DMS 273 (cell line): ENCODE results near the gene LMO7.

Experiments used
- DNase-seq: peaks from one replicate; lab custom pipeline; 2025; ENCODE audit not compliant: unreplicated experiment; lab: John Stamatoyannopoulos, UW

LMO7 gene

DNA sequence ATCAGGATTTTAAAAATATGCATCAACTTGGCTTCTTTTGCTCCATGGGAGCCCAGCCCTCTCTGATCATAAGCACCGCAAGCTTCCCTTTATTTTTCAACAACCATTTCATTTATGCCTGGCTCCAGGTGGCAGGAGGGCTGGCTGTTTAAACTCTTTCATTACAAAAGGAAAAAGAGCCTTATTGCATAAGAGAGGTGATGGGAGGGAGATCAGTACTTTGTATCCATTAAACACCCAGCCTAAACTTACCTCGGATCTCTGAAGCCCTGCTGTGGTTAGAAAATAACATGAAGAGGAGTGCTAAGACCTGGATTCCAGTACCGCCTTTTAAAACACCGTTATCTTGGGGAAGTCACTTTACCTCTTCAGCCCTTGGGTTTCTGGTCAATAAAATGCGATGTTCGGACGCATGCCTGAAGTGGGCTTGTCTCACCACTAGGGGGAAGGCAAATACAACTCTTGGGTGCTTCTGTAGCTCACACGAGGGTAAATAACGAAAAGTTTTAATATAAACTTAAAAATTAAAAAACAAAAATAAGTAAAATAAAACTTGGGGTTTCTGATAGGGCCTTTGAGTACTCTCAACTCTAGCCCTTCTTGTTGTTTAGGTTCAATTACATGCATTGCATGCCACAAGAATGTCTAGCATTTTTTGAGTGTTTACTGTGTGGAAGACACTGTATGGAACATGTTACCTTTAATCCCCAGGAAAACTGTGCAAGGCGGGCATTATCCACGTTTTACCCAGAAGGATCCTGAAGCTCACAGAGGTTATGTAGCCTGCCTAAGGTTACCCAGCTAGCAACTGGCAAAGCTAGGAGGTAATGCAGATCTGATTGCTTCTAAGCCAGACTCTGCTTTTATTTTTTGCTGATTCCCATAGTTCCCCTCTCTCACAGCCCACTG is 240.3 kb downstream of the LMO7 start:
- peak; percentile 76 for DNase-seq

DNA sequence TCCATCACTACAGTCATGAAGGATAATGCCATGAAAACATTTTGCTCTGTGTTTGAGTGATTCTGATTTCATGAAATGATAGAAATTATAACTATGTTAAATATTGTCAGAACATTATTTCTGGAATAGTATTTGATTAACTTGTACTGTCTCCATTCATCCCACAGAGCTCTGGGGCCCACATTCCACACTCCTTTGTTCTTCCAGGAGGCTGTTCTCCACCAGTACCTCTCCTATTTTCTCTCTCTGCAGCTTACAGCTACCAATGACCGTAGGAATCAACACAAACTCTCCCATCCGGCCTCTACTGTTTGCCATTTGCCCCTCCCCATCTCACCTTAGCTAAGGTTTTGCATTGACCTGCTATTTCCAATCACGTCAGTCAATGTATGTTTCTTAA is 240.9 kb downstream of the LMO7 start:
- no peak for DNase-seq

DNA sequence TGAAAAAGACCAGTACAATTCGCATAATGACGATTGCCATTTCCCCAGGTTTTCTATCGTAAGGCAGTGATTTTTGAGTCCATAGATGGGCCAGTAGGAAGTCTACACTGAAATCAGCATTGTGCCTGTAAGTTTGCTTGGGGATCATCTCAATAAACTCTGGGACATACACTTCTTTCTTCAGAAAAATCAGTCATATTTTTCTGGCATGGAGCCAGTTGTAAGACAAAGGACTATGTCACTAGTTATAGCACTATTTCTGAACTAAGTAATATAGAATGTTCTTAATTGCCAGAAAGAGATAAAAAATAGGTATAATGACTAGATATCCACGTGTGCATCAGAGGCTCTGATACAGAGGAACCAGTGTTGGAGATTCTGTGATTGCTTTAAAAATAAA is 243.5 kb downstream of the LMO7 start:
- no peak for DNase-seq

DNA sequence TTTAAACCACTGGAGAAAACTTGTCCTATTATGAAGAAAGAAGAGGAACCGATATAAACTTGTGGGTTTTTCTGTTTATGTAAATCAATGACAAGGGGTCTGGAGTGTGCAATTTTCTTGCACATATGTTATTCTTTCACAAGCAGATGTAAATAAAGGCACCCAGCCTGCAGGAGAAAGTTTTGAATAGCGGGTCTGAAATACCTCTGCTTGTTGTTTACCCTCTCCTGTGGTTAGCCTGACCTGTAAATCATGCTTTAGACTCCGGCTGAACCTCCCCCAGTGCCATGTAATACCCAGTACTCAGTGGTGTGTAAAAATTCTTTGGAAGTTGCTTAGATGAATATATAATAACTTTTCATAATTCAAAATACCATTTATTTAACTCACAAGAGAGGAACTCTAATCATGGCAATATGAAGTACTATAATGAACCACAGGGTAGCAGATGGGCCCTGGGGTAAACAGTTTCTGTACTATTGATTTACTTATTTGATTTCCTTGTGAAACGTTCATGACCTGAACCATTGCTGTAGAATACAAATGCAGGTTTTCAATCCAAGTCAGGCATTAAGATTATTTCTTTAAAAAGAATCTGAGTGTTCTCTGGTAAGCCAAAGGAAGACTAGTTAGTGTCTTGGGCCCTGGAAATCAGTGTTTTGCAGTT is 245.1 kb downstream of the LMO7 start:
- no peak for DNase-seq

DNA sequence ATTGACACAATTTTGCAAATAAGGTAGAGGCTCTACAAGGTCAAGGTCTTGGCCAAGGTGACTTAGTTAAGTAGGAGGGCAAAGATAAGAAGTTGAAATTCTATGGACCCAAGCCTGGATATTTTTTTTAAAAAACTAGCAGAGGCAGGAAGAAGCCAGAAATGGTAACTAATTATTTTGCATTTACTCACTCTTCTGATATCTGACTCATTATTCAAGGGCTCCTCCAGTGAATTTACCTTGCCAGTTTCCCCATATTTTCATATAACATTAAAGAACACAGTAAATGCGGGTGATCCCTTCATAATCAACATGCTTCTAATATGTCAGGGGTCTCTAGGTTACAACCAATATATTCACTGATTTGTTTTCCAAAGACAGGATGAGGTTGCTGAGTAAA is 246.1 kb downstream of the LMO7 start:
- DNase-seq: no peak

DNA sequence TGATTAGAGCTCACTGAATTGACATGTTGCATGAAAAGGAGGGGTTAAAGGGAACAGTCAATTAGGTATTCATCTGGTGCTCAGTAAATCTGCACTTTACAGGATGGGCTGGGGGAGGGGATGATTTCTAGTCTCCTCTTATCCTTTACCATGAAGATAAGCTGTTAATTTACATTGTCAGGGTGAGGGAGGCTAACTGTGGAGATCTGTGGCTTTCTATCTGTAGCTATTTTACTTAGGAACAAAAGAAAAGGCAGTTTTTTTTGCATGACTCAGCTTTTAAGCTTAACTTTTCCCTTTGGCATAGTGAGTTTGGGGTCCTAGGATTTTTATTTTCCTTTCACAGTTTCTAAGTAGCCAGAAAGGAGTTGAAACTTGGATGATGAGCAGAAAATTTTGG is 253.3 kb downstream of the LMO7 start:
- no peak for DNase-seq

DNA sequence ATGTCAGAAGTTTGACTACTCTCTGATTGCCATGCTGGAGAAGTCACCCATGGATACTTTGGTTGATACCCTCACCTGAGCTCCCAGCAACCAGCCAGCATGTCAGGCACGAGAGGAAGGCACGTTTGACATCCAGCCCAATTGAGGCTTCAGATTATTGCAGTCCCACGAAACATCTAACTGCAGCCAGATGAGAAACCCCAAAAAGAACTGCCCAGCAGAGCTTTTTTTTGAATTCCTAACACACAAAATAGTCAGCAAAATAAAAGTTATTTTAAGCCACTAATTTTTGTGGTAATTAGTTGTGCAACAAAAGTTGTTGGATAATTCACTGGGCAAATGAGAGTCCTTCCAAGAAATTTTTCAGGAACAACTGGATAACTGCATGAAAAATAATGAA is 259.0 kb downstream of the LMO7 start:
- DNase-seq: no peak

DNA sequence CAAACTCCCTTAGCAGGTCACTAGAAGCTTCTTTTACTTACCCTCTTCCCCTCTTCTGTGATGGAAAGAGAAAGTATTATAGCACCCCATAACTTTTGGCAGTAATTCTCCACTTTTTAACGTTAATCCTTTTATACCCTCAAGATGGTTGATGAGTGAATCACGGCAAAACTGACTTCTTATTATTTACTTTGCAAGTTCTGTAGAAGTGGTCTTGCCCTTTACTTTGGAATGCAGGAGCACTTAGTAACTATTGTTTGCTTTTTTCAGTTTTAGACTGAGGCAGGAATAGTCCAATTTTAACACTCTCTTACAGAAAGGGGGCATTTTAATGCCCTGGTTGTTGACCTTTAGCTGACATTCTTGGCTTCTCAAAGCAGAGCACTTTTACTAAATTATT is 260.1 kb downstream of the LMO7 start:
- no peak for DNase-seq

DNA sequence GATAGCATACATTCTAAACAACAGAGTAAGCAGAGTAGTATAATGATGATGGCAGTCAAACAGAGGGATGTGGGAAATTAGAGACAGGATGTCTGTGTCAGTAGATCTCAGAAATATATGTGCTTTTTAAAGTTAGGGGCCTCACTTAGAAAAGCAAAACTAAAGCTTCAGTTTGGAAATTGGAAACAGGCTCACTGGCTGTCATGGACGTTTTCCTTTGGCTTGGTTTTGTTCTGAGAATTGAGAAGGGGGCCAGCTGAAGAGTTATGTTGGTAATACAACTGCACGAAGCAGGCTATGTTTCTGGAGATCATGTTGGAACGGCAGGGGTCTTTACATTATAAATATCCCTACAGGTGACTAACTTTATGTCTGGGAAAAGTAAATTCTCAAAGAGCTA is 261.3 kb downstream of the LMO7 start:
- DNase-seq: no peak

DNA sequence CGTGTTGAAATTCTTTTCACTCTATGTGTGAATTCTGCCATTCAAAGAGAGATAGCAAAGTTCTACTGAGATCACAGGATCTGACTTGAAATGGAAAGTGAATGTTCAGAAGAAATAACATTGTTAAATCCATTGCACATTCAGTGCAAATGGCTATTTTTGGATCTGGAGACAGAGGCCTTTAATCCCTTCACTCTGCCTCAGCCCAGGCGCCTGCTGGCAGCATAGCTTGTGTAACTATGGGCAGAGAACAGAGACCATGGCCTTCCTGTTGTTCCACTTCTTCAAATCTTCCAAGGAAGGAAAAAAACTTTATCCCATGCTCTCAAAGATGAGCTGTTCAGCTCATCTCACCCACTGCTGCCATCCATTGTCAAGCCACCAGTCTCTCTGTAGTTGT is 265.4 kb downstream of the LMO7 start:
- peak; percentile 28 for DNase-seq

DNA sequence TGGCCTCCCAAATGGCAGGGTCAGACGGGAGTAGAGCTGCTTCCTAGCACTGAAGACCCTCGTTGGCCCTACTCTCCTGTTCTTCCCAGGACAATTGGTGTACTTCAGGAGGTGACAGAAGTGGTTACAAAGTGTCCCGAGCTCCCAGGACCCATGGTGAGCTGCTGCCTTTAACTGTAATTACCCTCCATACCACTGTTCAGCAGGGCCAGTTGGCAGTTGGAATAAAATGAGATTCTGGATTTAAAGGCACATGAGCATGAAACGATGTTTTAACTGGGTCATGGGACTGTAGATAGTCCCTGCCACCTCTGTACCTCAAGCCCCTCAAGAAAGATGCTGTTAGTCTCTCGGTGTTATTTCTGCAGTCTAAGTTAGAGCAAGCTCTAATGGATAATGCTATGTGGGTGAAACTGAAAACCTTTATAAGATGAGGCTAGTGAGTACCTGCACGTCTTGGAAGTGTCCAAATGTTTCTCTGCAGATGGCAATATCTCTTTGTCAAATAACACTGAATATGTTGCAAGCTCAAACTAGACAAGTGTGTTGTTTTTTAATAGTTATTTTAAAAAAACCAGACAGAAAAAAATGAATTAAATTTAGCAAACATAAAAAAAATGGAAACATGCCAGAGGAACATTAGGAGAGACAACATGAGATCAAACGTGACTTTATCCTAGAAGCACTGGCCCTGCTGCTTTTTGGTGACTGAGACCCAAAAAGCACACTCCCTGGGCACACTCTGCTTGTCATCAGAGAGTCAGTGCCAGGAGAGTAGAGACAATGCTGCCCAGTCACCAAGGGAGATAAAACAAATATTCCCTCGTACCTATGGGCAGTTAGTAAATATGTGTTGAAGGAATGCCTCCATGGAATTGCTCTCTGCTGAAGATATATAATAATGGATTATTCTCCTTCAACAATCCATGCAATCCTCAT is 266.3 kb downstream of the LMO7 start:
- DNase-seq: peak; percentile 71

DNA sequence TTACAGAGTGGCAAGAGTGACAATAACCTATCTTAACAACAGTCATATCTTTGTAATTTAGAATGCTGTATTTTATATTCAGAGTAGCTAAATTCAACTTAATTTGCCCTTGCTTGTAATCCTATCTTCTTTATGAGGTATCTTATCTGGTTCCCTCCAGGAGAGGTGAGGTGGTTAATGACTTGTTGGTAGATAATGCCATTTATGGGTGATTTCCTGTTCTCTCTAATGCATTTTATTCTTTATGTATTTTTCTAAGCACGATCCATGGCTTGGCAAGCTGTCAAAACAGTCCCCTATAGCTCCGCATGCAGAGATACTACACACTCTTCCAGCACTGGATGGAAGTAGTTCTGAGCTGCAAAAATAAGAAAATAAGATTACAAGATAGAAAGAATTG is 267.9 kb downstream of the LMO7 start:
- DNase-seq: no peak

DNA sequence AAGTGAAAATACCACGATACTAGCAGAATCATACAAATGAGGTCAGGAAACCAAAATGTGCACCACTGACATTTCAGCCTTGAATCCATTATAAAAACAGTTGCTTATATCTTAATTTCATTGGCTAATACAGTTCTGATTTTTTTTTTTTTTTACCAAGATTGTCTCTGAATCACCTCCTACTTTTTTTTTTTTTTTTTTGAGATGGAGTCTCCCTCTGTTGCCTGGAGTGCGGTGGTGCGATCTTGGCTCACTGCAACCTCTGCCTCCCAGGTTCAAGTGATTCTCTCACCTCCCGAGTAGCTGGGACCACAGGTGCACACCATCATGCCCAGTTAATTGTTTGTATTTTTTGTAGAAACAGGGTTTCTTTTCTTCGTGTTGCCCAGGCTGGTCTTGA is 270.2 kb downstream of the LMO7 start:
- no peak for DNase-seq

DNA sequence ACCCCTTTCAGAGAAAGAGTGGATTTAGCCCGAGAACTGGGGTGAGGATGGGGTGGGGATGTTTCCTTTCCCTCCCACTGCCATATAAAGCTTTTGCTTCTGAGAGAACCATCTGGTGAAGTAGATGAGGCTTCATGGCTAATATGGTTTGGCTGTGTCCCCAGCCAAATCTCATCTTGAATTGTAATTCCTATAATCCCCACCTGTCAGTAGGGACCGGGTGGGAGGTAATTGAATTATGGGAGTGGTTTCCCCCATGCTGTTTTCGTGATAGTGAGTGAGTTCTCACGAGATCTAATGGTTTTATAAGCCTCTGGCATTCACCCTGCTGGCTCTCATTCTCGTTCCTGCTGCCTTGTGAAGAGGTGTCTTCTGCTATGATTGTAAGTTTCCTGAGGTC is 270.9 kb downstream of the LMO7 start:
- DNase-seq: peak; percentile 72

DNA sequence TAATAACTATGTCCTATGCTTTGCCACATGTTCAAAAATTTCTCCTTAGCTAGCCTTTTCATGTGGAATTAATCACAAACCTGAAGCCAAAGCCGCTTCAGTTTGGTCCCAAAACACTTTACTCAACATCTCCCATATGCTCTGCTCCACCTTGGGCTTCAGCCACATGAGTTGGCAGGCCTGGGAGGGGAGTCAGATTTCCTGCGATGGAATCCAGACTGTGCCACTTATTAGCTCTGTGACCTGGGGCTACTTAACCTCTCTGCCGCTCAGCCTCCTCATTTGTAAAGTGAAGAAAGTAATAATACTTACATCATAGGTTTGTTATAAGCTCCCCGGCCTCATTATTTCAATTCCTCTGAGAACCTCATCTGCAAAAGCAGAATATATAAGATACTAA is 272.0 kb downstream of the LMO7 start:
- DNase-seq: peak; percentile 87
